CD4-positive, alpha-beta T cell treated with Interleukin-17A for 4 hours (primary cell): ENCODE results near the gene WDPCP.
"Not testable (repeated sequence)": the region's sequence is repeated elsewhere in the genome, so short reads cannot be mapped to it uniquely, and the experiment has no call there.

Experiments used
- DNase-seq: peaks from one replicate; pipeline ENCODE4 v3.0.0-alpha.2; 2020; ENCODE audit warnings: mixed read lengths

Gene WDPCP

DNA sequence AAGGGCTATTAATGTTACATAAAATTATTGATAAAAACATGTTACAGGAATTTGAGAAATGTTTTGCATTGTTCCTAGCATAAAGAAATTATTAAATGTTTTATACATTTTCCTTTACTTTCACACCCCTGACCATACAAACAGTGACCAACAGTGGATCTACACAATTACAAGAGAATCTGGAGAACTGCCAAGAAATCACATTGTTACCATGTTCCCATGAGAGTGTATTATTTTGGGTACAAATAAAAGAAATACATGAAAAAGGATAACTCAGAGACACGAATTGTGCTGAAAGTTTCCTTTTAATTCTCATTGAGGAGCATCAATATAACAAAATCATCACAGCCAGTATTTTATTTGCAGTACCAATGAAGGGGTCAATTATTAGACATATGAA lies 150.1 kb downstream of the WDPCP start:
- no peak for DNase-seq

DNA sequence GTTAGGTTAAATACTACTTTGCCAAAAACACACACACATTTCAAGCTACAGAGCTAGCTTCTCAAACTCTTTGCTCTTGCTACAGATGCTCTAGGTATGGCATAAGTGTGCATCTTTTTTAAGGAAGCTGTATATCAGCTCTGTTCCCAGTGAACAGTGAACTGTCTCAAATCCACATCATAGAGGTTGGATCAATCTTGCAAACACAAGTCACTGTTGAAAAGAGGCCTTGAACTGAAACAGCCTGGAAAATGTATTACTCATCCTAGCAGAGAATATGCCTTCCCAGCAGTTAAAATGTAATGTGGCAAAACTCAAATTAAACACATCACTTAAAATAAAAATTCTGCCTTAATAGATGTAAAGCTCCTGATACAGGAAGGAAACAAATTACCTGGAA lies 151.8 kb downstream of the WDPCP start:
- DNase-seq: no peak

DNA sequence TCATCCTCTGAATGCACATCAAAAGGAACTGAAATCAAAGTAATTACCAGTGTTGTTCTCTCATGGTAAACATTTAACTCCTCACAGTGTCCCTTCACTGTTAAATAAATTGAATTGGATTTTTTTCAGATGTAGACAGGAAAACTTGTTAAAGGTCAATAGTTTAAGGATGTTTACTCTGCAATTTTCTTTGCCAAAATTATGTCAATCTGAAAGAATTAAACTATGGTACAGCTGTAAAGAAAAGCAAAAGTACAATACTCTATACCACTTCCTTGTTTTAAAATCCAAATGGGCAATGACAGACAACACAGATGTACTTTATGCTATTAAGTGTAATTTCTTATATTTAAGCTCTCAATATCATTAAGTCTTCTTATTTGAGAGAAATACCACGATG lies 153.2 kb downstream of the WDPCP start:
- no peak for DNase-seq

DNA sequence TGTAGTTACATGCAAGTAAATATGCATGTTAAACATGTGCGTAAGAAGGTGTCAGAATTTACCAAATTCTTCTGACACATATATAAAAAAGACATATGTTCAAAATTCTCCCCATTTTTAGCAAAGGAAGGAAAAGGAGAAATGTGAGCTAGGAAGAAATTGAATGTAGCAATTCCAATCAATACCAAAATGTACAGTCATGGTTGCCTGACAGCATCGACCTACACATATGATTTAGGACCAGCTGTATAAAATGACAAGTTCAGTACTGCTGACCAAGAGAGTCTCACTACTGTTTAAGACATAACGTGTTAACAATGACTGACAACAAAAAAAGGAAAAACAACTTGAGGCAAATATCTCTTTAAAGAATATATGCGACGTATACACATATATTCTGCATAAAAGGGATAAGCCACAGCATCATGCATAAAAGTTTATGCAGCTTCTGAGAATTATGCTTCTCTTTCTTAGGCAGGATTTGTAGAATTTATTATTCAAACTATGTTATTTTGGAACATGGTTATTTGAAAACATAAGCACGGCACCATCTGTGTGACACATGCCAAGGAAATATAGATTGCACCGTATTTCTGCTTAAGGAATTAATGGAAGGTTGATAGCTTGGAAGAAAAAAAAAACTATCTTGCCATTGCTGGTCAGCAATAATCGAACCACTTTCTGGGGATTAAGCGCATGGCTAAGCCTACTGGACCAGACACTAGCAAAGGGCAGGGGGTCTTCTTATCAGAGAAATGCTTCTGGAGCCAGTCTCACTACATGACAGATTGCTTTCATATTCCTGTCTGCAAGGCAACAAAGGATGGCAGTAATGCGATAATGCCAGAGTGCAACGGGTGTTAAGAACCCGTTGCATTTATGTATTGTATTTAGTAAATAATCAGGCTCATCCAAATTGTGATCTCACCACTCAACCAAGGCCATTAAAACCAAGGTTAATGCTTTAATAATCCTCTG lies 154.0 kb downstream of the WDPCP start:
- DNase-seq: no peak

DNA sequence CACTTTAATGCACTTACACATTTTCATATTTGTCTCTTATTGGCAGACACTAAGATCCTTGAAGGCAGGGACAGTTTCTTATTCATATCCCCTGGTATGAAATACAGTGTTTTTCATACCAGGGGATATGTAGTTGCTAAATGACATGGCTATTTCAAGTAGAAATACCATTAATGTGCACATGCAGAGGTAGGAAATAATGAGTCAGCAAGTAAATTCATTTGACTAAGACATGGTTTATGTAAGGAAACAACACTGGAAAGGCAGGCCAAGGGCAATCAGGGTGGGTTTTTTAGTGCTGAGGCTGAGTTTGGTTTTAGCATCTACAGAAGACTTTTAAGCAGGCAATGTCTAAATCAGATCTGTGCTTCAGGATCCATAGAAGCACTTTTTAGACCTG lies 155.9 kb downstream of the WDPCP start:
- DNase-seq: no peak

DNA sequence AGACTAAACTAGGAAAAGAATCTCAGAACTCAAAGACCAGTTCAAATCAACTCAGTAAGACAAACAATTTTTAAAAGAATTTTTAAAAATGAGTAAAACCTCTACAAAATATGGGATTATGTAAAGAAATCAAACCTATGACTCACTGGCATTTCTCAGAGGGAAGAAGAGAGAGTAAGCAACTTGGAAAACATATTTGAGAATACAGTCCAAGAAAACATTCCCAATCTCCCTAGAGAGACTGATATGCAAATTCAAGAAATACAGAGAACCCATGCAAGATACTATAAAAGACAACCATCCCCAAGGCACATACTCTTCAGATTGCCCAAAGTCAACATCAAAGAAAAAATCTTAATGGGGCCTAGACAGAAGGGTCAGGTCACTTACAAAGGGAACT lies 162.7 kb downstream of the WDPCP start:
- no peak for DNase-seq

DNA sequence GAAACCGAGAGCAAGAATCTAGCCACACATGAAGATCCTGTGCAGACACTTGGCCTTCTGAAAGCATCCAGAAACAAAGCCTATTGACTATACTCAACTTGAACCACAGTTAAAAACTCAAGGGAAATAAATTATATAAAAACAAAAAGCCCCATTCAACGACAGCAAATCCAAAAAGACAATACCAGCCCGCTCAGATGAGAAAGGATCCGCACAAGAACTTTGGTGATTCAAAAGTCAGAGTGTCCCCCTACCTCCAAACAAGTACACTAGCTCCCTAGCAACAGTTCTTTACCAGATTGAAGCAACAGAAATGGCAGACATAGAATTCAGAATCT lies 163.2 kb downstream of the WDPCP start:
- DNase-seq: no peak

DNA sequence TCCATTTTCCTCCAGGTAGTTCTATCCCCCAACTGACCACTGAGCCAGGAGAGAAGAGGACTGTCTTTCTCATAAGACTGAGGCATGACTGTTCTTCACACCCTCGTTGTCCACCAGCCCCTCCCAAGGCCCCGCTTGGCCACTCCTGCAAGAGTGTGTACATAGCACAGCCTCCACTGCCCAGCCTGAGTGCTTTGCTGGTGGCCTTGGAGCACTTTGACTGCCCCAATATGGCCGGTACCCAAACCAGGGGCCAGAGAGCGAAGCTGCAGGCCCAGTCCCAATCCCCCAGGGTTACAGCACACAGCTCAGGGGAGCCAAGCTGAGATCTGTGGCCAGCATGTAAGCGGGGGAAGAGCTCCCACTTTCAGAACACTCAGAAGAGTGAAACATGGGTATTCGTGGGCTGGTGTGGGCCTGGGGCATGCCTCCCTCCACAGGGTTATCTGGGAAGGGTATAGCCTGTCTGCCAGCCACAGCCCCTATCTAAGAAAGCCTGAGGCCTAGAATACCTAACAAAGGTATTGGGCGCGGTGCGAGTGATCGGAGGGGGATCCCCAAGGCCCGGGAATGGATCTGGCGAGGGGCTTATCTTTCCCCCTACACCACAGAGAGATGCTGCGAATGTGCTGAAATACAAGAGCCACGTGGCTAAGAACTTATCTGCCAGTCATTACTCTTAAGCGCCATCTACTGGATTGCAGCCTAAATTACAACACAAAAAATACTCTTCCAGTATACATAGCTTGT lies 163.8 kb downstream of the WDPCP start:
- no peak for DNase-seq

DNA sequence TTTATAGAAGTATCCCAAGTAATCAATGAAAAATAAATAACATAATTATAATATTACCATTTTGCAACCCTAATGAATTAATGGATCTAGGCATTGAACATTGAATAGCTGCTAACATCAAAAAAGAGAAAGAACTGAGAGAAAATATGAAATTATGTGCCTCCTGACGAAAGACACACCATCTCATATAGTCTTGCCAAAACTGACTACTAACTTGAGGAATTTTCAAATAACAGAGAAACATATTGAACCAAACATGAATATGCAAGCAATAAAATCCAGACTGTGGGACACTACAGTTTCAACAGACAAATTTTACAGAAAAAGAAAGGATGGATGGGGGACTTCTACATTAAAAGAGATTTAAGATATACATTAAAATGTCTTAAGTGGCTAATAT lies 165.7 kb downstream of the WDPCP start:
- no peak for DNase-seq

DNA sequence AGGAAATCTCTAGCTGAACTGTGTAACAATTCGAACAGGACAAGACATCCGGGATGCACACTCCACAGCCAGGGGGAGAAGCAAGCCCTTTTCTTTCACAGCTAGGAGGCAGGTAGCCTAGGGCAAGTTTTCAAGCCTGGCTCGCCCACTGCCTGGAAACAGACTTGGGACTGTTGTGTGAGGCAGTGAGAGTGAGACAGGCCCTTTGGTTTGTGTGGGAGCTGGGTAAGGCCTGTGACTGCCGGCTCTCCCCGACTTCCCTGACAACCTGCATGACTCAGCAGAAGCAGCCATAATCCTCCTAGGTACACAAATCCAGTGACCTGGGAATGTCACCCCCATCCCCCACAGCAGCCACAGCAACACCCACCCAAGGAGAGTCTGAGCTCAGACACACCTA lies 179.7 kb downstream of the WDPCP start:
- DNase-seq: no peak

DNA sequence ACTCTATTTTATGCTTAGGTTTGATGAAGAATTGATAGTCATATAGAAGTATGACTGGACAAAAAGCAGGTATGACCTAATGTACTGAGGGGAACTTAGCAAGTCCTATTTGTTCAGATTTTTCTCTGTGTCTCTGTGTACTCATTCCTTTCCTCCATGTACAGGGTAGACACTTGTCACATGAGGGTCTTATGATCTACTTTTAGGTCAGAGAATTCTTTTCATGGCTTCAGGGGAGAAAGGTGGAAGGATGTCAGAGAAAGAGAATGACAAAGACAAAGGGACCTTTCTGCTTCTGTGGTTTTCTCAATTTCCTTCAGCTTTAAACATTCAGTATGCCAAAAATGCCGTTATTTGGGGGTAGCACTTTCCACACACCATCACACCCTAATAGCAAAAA lies 181.6 kb downstream of the WDPCP start:
- DNase-seq: no peak

DNA sequence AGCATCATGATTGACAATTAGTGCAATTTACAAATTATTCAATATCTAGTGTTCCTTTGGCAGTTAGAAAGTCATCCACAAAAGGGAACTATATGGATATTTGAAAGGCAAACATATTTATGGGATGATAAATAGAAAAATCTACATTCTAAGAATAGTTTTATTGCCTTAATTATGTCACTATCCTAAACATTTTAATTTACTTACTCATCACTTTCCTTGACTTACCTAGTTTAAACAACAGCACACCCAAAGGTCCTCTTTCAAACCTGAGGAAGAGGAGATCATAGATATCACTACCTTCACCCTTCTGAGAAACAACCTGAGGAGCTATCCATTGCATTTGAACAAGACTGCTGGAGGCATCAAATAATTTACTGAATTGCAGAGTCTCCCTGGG lies 184.5 kb downstream of the WDPCP start:
- no peak for DNase-seq

DNA sequence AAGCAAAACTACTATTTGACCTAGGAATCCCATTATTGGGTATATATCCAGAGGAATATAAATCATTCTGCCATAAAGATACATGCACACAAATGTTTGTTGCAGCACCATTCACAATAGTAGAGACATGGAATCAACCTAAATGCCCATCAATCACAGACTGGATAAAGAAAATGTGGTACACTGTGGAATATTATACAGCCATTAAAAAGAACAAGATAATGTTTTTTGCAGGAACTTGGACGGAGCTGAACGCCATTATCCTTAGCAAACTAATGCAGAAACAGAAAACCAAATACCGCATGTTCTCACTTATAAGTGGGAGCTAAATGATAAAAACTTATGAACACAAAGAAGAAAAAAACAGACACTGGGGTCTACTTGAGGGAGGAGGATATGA lies 185.4 kb downstream of the WDPCP start:
- not testable (repeated sequence) for DNase-seq

DNA sequence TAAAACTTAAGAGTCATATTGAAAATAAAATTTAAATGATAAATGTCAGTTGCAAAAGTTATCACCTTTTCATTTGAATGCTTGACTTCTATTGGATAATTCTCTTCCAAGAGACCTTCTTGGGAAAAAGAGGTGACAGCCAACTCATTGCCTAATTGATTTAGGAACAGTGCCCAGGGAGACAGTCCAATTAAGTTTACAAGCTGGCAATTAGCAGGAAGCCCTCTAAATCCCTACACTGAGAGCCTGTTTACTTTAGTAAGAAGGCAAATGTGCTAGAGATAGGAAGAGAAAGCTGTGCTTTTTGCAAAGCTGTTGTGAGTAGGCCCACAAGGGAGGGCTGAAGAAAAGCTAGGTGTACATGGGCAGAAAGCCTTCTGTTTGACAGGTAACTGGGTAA lies 189.1 kb downstream of the WDPCP start:
- no peak for DNase-seq

DNA sequence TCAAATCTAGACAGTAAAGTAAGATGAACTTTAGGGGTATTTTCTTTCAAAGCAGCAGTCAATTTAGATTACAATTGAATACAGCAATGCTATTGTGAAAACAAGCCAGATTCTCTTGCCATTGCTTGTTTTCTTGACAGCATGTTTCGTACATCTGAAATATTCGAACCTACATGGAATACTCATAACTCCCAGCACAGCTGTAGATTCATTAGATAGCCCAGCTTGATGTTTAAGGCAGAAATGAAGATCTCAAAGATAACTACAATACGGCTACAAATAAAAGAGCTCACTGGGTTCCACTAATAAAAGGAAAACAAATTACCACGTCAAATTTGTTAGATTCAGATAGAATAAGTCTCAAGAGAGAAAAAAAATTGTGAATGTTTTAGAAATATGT lies 208.8 kb downstream of the WDPCP start:
- no peak for DNase-seq

DNA sequence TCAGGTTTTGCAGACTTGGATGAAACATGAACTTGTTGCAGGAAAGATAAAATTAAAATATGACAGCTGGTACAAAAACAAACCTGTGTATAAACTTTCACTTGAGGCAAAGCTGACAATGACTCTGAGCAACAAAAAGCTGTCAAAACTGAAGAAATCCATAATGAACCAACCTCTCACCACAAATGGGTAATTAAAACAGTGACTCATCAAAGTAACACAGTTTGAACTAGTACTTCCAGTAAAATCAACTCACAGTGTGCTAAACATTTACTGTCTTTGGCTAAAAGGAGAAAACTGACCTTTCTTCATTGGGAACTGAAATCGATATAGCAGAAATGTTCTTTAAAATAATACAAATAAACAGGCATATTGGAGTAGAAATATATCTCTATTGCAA lies 209.7 kb downstream of the WDPCP start:
- no peak for DNase-seq

DNA sequence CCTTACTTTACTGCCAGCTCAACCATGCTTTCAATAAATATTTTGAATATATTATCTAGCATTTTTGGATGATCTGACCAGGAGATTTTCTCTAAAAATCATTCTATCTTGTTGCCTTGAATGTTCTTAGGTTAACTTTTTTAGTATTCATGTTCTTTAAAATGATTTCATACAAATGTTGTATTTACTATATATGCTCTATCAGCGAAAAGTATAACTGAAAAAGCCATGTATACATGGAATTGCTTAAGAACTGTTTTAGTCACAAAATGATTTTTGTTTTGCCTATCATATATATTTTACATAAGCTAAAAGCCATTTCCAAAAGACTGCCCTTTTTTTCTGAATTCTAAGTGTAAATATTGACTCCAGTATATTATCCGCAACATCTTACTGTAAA lies 213.9 kb downstream of the WDPCP start:
- no peak for DNase-seq

DNA sequence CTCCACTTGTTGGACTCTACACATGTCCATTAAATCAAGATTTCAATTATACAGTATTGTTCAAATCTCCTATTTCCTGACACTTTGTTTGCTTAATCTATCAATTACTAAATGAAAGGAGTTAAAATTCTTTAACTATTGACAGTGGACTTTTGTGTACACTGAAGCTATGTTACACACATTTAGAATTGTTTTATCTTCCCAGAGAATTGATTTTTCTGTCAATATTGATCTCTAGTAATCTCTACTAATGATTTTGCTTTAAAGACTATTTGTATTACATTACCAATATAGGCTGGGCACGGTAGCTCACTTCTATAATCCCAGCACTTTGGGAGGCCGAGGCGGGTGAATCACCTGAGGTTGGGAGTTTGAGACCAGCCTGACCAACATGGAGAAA lies 215.7 kb downstream of the WDPCP start:
- DNase-seq: no peak

DNA sequence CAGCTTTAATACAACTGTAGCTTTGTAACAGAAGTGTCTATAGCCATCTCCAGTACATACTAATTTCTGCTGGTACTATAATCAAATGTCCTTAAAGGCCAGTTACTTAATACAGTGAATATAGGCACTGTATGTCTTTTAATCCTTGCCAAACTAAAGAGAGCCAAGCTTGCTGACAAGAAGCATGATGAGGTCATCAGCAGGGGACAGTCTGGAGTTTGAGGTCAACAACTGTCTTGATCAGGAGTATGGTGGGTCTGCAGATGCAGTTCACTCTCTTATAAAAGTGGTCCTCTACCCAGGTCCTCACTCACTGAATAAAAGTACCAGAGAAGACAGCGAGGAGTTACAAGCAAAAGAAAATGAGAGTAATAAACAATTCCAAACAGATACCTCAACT lies 219.1 kb downstream of the WDPCP start:
- DNase-seq: no peak

DNA sequence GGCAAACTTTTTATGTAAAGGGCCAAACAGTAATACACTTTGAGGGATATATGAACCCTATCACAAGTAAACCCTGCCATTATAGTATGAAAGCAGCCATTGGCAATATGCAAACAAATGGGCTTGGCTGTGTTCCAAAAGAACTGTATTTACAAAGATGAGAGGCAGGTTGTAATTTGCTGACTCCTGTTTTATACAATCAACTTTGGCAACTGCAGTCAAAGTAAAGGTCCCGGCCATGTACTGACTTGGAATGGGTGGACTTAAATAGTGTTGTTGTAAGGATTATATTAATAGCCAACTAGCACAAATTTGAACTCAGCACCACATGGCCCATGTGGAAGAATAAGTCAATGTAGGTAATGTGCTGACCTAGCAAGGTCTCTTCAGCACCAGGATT lies 223.4 kb downstream of the WDPCP start:
- DNase-seq: no peak

DNA sequence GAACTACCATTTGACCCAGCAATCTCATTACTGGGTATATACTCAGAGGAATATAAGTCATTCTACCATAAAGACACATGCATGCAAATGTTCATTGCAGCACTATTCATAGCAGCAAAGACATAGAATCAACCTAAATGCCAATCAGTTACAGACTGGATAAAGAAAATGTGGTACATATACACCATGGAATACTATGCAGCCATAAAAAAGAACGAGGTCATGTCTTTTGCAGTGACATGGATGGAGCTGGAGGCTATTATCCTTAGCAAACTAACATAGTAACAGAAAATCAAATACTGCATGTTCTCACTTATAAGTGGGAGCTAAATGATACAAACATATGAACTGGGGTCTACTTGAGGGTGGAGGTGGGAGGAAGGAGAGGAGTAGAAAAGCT lies 230.6 kb downstream of the WDPCP start:
- DNase-seq: not testable (repeated sequence)

DNA sequence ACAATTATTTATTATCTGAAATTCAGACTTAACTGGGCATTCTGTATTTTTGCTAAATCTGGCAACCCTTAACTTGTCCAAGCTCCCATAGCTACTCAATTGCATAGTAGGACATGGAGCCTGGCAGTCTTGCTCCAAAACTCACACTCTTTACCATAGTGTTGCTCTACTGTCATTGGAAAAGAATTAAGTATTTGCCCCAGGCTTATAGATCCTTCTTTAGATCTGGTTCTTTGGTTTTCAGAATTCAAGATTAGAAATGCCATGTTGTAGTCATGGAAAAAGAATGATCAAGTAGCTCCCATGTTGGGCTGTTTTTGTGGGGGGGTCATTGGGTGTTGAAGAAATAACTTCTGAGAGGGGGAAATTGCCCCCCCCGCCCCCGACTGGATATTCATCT lies 240.9 kb downstream of the WDPCP start:
- no peak for DNase-seq

DNA sequence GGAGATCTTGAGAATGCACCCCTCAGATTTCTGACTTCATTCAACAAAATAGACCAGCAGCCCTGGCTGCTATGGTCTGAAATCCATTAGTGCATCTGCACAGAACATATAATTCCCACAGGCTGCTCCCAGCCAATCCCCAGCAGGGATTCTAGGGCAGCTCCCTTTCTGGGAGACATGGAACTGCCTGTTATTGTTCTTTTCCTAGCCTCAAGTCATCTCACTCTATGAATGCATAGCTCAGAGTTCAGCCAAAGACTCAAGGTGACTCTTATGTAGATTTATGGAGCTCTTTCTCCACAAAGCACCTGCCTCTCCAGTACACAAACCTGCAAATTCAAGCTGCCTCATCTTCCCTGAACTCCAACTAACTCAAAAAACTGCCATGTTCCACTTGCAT lies 241.9 kb downstream of the WDPCP start:
- DNase-seq: no peak

DNA sequence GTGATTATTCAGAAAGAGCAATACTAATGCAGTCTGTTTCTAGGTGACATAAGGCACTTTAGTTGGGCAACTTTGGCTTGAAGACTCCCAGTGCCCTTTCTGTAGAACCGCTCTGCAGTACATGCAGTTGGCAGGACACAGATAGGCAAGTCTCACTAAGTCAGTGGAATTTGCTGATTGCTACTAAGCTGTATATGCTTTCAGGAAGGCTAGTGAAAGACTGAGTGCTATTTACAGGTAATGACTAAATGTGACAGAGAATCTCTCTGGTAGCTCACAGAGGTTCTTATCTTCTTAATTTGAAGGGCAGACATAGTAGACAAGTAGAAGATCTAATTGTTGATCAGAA lies 243.0 kb downstream of the WDPCP start:
- DNase-seq: no peak
